Neural progenitor cell (in vitro differentiated cells): ENCODE results near the gene UGGT2. TPM values are rescaled to one million over a fixed set of nuclear protein-coding genes. Genes with fewer than 3 reads are reported as not detected.
A peak's percentile ranks its signal among the peaks of the same experiment; 100 is the strongest.

Experiments used
- DNase-seq: peaks from one replicate; pipeline ENCODE4 v3.0.0-alpha.2; 2016; ENCODE audit warnings: low spot score
- H2AFZ ChIP-seq: fragments of 200-600 bp; sonication (generic); replicated peaks from 2 replicates; pipeline ENCODE4 v1.6.1; 2016; ENCODE audit warnings: antibody characterized with exemption
- H3F3A ChIP-seq: fragments of 200-600 bp; sonication (generic); 2 replicates; pipeline ENCODE4 v1.6.1; 2016; ENCODE audit warnings: antibody characterized with exemption, low read depth
- H3K27ac ChIP-seq: fragments of 200-600 bp; sonication (generic); 2 replicates; pipeline ENCODE4 v1.5.1; 2016; ENCODE audit warnings: mild to moderate bottlenecking
- H3K27me3 ChIP-seq: fragments of 200-600 bp; sonication (generic); 2 replicates; pipeline ENCODE4 v1.6.1; 2016; ENCODE audit warnings: mild to moderate bottlenecking, moderate library complexity
- H3K36me3 ChIP-seq: fragments of 200-600 bp; sonication (generic); 2 replicates; pipeline ENCODE4 v1.5.1; 2016
- H3K4me1 ChIP-seq: fragments of 200-600 bp; sonication (generic); 2 replicates; pipeline ENCODE4 v1.6.1; 2016; ENCODE audit warnings: mixed run types
- H3K4me2 ChIP-seq: fragments of 200-600 bp; sonication (generic); 2 replicates; pipeline ENCODE4 v1.6.1; 2016
- H3K4me3 ChIP-seq: fragments of 200-600 bp; sonication (generic); 2 replicates; pipeline ENCODE4 v1.5.1; 2016
- H3K79me2 ChIP-seq: fragments of 200-600 bp; sonication (generic); 2 replicates; pipeline ENCODE4 v1.6.1; 2016; ENCODE audit warnings: low read depth
- H3K9ac ChIP-seq: fragments of 200-600 bp; sonication (generic); 2 replicates; pipeline ENCODE4 v1.6.1; 2016
- H3K9me3 ChIP-seq: fragments of 200-600 bp; sonication (generic); 2 replicates; pipeline ENCODE4 v1.5.1; 2016; ENCODE audit warnings: low read depth
- H4K20me1 ChIP-seq: fragments of 200-600 bp; sonication (generic); 2 replicates; pipeline ENCODE4 v1.6.1; 2016; ENCODE audit warnings: low read depth
- H3K27ac Mint-ChIP-seq: 3 replicates; pipeline ENCODE4 v1.8.0; 2021; ENCODE audit warnings: mixed read lengths
- H3K27me3 Mint-ChIP-seq: 2 replicates; pipeline ENCODE4 v1.8.0; 2022; ENCODE audit warnings: low read depth, mild to moderate bottlenecking, inconsistent platforms, moderate library complexity, mixed read lengths; ENCODE audit not compliant: insufficient read depth
- H3K36me3 Mint-ChIP-seq: 3 replicates; pipeline ENCODE4 v1.8.0; 2021; ENCODE audit warnings: mixed read lengths
- H3K4me1 Mint-ChIP-seq: 3 replicates; pipeline ENCODE4 v1.8.0; 2021; ENCODE audit warnings: mixed read lengths
- H3K4me3 Mint-ChIP-seq: 3 replicates; pipeline ENCODE4 v1.8.0; 2021; ENCODE audit warnings: mild to moderate bottlenecking, moderate library complexity, mixed read lengths
- H3K9me3 Mint-ChIP-seq: 3 replicates; pipeline ENCODE4 v1.8.0; 2020; ENCODE audit warnings: mixed read lengths
- EZH2 ChIP-seq: fragments of 200-600 bp; sonication (generic); IDR thresholded peaks from 2 replicates; pipeline ENCODE4 v1.6.1; 2017; ENCODE audit warnings: antibody characterized with exemption, mild to moderate bottlenecking, moderate library complexity
- EZH2phosphoT487 ChIP-seq: fragments of 200-600 bp; sonication (generic); IDR thresholded peaks from 2 replicates; pipeline ENCODE4 v1.6.1; 2017; ENCODE audit warnings: antibody characterized with exemption
- total RNA-seq: library from RNA; depleted of rRNA; stranded (reverse); fragments of >200 nt; gene quantifications from 2 replicates; pipeline ENCODE4 v1.2.3, GENCODE V29; 2015; ENCODE audit warnings: low replicate concordance
- TF ChIP-seq, protein P1 (sequence below): fragments of 200-600 bp; sonication (generic); IDR thresholded peaks from 2 replicates; pipeline ENCODE4 v1.5.1; 2017; ENCODE audit warnings: antibody characterized with exemption, mild to moderate bottlenecking

The UGGT2 gene
- total RNA-seq, 1 donor from 2014 or later: 70.4 TPM

DNA sequence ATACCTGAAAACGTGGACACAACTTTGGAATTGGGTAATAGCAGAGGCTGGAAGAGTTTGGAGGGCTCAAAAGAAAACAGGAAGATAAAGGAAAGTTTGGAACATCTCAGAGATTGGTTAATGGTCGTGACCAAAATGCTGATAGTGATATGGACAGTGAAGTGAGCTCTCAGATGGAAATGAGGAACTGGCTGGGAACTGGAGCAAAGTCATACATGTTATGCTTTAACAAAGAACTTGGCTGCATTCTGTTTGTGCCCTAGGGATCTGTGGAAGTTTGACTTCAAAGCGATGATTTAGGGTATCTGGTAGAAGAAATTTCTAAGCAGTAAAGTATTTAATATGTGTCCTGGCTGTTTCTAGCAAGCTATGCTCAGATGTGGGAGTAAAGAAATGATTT, 240.1 kb downstream of the UGGT2 start:
- H3K27ac ChIP-seq: no peak overlapping the region
- TF ChIP-seq EZH2phosphoT487 (no peak), EZH2 (no peak)
- TF ChIP-seq, protein P1, sequence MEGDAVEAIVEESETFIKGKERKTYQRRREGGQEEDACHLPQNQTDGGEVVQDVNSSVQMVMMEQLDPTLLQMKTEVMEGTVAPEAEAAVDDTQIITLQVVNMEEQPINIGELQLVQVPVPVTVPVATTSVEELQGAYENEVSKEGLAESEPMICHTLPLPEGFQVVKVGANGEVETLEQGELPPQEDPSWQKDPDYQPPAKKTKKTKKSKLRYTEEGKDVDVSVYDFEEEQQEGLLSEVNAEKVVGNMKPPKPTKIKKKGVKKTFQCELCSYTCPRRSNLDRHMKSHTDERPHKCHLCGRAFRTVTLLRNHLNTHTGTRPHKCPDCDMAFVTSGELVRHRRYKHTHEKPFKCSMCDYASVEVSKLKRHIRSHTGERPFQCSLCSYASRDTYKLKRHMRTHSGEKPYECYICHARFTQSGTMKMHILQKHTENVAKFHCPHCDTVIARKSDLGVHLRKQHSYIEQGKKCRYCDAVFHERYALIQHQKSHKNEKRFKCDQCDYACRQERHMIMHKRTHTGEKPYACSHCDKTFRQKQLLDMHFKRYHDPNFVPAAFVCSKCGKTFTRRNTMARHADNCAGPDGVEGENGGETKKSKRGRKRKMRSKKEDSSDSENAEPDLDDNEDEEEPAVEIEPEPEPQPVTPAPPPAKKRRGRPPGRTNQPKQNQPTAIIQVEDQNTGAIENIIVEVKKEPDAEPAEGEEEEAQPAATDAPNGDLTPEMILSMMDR: no peak
- H3K9ac ChIP-seq: no peak overlapping the region
- H2AFZ ChIP-seq: no peak overlapping the region
- H3K79me2 ChIP-seq: no peaks in the 10 kb centered on the region
- H3K27me3 ChIP-seq: no peaks in the 10 kb centered on the region
- no peaks in the 10 kb centered on the region for H3K4me1 ChIP-seq
- H3K27ac Mint-ChIP-seq: no peak overlapping the region
- H3K27me3 Mint-ChIP-seq: peaks cover 2% of the 10 kb centered on the region
- H4K20me1 ChIP-seq: no peaks in the 10 kb centered on the region
- H3F3A ChIP-seq: no peaks in the 10 kb centered on the region
- H3K9me3 ChIP-seq: no peaks in the 10 kb centered on the region
- peaks cover 3% of the 10 kb centered on the region for H3K9me3 Mint-ChIP-seq
- no peak overlapping the region for H3K4me2 ChIP-seq
- no peak overlapping the region for H3K4me3 ChIP-seq
- no peaks in the 10 kb centered on the region for H3K36me3 ChIP-seq
- no peak overlapping the region for H3K4me3 Mint-ChIP-seq
- peaks cover 24% of the 10 kb centered on the region for H3K36me3 Mint-ChIP-seq
- no peaks in the 10 kb centered on the region for H3K4me1 Mint-ChIP-seq
- DNase-seq: no peak

GRCh38 chr13:95809429-95809828, 243.8 kb downstream of the UGGT2 start:
- Mint-ChIP-seq H3K27me3 (peaks cover 2% of the 10 kb centered on the region), H3K4me1 (no peaks in the 10 kb centered on the region), H3K9me3 (peaks cover 26% of the 10 kb centered on the region), H3K4me3 (no peak overlapping the region), H3K27ac (no peak overlapping the region), H3K36me3 (peaks cover 36% of the 10 kb centered on the region)
- peak overlapping the region; percentile 48 for H2AFZ ChIP-seq
- H3K9me3 ChIP-seq: peaks cover 3% of the 10 kb centered on the region
- H3K9ac ChIP-seq: peak overlapping the region; percentile 48
- H3K36me3 ChIP-seq: peaks cover 12% of the 10 kb centered on the region
- H4K20me1 ChIP-seq: no peaks in the 10 kb centered on the region
- no peak overlapping the region for H3K4me2 ChIP-seq
- TF ChIP-seq EZH2phosphoT487 (no peak), EZH2 (no peak)
- TF ChIP-seq, protein P1: no peak
- H3K27me3 ChIP-seq: no peaks in the 10 kb centered on the region
- peak; percentile 15 for DNase-seq
- H3K4me3 ChIP-seq: no peak overlapping the region
- H3K4me1 ChIP-seq: no peaks in the 10 kb centered on the region
- H3K79me2 ChIP-seq: no peaks in the 10 kb centered on the region
- H3K27ac ChIP-seq: no peak overlapping the region
- H3F3A ChIP-seq: no peaks in the 10 kb centered on the region

- TF ChIP-seq EZH2 (no peak), EZH2phosphoT487 (no peak)
- TF ChIP-seq, protein P1: no peak
- Histone ChIP-seq H3F3A (no peaks in the 10 kb centered on the region), H3K27ac (no peak overlapping the region), H3K79me2 (no peaks in the 10 kb centered on the region), H3K9ac (no peak overlapping the region), H3K4me1 (no peaks in the 10 kb centered on the region), H2AFZ (no peak overlapping the region), H3K36me3 (peaks cover 12% of the 10 kb centered on the region), H3K27me3 (no peaks in the 10 kb centered on the region), H3K4me3 (no peak overlapping the region), H3K4me2 (no peak overlapping the region), H4K20me1 (no peaks in the 10 kb centered on the region), H3K9me3 (peaks cover 3% of the 10 kb centered on the region)
- DNase-seq: no peak
- Mint-ChIP-seq H3K9me3 (peaks cover 30% of the 10 kb centered on the region), H3K4me1 (no peaks in the 10 kb centered on the region), H3K27me3 (peaks cover 2% of the 10 kb centered on the region), H3K4me3 (no peak overlapping the region), H3K27ac (no peak overlapping the region), H3K36me3 (peaks cover 41% of the 10 kb centered on the region)
These were observed 247.3 kb downstream of the UGGT2 start for GRCh38 chr13:95805921-95806320.
